ENCODE data around the gene WBP1L.
"Not testable (repeated sequence)": the region's sequence is repeated elsewhere in the genome, so short reads cannot be mapped to it uniquely, and the experiment has no call there.

Gene WBP1L

DNA sequence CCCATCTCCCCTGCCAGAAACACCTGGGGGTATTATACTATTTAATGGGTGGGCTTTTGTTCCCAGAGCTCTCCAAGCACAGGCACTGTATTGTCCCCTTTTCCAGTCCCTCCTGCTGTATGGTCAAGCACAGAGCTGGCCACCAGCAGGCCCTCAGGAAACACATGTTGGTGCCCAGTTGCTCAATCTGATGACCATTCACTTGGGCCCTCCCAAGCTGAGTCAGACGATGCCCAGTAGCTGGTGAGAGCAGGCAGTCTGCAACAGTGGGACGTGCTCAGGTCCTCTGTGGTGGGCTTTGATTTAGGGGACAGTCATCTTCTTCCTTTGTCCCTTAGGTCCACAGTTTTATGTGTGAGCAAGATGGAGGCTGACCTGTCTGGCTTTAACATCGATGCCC is 17.5 kb upstream of the WBP1L start:
- no peak for DNase-seq

DNA sequence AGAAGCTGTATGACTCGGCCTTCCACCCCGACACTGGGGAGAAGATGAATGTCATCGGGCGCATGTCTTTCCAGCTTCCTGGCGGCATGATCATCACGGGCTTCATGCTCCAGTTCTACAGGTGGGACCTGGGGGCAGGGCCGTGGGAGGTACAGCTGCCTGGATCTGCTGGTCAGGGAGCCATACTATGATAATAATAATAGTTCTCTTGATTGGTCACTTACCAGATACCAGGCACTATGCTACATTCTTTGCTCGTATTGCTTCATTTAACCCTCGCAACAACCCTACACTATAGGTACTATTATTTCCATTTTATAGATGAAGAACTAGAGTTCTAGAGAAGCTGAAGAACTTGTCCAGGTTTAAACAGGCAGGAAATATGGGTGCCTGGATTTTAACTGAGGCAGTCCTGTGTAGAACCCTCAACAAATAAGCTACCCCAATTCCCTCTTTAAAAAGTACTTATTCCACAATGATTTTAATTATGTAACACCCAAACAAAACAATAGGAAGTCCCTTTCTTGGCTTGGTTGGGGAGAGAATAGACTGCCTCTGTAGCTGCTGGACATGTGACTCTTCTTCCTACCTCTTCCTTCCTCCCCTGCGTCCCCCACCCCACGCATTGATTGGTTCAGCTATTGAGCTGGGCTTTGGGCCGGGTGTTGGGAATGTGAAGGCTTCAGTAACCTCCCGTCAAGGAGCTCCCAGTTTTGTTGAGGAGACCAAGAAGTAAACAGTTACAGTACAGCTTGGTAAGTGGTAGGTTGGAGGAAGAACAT is 16.5 kb upstream of the WBP1L start:
- no peak for DNase-seq

DNA sequence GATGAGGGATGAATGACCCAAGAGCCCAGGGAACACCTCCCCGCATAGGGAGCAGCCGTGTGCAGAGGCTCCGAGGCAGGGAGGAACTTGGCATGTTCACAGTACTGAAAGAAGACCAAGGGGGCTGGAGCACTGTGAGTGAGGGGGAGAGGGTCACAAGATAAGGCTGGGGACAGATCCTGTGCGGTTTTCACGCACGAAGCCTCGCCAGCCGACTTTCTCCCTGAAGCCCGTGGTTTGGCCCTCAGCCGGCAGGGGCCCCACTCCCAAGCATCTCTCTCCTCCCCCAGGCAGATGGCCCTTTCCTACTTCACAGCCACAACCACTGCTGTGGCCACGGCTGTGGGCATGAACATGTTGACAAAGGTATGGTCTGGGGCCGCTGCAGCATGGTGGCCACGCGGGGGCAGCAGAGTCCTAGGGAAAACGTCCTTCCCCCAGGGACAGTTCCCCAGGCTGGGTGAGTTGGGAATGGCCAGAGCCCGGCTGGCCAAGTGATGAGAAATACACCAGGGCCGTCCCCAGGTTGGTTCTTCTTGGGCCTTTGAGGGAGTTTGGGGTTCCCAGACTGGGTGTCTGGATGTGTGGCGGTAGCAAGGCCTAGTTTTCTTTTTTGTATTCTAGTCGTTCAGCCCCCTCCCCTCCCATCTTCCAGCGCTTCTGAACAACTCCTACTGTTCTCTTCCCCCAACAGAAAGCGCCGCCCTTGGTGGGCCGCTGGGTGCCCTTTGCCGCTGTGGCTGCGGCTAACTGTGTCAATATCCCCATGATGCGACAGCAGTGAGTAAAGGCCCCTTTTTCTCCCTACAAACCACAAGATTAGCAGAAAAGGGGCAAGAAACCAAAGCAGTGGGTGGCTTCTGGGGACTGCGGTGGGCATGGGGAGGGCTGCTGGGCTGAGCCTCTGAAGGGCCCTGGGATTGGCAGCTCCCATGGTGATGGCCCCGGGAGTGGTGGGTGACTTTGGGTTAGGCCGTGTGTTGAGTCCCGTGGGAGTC is 14.4 kb upstream of the WBP1L start:
- DNase-seq: peak; percentile 15

DNA sequence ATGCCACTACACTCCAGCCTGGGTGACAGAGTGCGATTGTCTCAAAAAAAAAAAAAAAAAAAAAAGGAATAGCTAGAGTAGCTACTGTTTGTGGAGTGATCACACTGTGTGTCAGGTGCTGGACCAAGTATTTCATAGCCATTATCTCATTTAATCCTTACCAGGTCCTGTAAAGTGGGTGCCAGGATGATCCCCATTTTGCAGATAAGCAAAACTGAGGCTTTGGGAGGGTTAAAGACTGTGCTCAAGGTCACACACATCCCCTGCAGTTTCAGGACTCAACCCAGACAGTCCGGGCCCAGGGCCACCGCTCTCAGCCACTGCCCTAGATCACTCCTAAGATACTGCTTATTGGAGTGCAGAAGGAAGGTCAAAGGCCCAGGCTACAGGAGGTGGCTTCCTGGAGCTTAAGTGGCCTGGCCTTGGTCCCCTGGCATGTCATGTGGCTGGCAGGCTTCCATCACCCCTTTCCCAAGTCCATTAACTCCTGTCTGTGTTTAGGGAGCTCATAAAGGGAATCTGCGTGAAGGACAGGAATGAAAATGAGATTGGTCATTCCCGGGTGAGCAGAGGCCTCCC is 12.4 kb upstream of the WBP1L start:
- no peak for DNase-seq

DNA sequence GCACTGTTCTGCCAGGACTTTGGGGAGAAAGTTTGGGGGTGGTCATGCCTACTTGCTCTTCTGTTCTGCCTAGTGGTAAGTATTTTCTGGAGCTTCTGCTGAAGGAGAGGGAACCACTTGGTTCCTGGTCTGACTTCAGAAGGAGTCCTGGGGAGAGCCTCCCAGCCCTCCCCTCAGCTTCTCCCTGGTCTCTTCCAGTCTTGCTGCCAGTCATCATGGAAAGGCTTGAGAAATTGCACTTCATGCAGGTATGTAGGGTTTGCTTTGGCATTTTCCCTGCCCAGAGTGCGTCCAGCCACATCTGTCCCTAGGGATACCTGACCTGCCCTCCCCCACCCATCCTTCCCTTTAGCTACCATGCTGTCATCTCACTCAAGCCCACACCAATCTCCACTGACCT is 11.1 kb upstream of the WBP1L start:
- DNase-seq: no peak

DNA sequence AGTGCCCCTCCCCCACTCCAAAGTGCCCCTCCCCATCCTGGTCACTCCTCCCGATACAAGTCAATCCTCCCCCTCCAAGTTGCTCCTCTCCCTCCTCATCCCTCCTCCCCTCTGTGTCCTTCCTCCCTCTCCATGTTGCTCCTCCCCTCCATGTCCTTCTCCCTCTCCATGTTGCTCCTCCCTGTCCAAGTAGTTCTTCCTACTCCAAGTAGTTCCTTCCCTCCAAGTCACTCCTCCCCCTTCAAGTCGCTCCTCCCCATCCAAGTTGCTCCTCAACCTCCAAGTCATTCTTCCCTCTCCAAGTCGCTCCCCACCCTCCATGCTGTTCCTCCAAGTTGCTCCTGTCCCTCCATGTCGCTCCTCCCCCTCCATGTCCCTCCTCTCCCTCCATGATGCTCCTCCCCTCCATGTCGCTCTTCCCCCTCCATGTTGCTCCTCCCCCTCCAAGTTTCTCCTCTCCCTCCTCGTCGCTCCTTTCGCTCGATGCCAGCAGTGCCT is 8.6 kb upstream of the WBP1L start:
- DNase-seq: no peak

DNA sequence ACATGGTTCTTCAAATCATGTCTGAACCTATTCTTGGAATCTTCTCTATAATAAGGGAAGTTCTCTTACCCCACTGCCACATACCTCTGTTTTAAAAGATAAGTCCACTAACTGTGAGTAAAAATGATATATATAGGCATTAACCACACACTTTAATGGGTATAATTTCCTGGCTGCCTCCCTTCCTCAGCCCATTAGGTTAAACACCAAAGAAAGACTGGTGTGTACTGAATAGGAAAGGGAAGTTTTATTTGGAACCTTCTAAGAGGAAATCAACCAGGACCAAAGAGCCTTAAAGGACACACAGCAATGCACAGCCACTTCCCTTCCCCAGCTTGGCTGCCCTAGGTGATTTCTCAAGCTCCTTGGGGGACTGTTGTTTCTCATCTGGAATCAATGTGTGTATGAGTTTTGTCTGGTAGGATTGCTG is 5.0 kb upstream of the WBP1L start:
- DNase-seq: no peak

DNA sequence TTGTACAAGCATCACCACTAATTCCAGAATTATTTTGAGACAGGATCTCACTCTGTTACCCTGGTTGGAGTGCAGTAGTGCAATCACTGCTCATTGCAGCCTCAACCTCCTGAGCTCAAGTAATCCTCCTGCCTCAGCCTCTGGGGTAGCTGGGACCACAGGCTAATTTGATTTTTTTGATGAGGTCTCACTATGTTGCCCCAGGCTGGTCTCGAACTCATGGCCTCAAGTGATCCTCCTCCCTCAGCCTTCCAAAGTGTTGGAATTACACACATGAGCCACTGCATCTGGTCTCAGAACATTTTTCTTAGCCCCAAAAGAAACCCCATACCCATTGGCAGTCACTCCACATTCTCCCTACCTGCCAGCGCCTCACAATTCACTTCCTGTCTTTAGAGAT is 3.5 kb upstream of the WBP1L start:
- DNase-seq: no peak

DNA sequence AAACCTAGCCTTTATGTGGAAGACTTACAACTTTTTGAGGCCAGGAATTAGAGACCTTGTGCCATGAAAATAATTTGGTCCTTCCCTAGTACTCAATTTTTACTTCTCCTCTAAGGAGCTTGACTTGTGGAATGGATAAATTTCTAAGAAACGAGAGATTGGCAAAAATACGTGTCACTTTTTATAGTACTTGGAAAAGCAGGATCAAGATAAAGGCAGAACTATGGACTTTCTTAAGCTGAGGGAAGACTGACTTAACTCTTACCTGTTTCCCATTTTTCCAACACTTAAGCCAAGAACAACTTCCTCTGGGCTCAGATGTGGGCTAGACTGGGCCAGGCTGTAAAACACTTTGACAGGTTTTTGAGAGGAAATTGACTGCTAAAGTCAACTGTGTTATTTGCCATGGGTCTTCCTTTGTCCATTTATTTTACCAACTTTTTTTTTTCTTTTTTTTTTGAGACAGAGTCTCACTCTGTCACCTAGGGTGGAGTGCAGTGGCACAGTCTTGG is 2.0 kb upstream of the WBP1L start:
- no peak for DNase-seq

DNA sequence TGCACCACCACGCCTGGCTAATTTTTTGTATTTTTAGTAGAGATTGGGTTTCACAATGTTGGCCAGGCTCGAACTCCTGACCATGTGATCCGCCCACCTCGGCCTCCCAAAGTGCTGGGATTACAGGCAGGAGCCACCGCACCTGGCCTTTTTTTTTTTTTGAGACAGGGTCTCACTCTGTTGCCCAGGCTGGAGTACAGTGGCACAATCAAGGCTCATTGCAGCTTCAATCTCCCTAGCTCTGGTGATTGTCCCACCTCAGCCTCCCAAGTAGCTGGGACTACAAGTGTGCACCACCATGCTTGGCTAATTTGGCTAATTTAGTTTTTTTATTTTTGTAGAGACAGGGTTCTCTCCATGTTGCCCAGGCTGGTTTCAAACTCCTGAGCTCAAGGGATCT is 1.4 kb upstream of the WBP1L start:
- DNase-seq: not testable (repeated sequence)

DNA sequence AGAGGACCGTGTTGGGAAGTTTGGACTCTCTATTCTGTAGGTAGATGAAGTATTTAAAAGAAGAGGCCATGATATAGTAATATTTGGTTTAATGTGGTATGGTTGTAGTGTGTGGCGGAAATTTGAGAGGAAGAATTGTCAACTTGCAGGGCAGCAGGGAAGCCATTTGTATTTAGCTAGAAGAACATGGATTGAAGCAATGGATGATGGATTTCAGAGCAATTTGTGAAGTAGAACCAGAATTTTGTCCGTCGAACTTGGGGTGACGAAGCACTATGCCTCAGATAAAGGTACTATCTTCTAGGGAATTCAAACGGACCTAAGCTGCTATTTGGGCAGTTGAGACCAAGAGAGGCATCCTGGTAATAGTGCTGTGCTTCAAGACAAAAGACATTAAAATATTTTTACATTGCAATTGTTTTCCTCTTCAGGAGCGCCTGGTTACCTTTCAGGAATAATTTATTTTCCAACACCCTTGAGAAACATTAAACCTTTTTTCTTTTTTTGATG is 615 bp upstream of the WBP1L start:
- no peak for DNase-seq

DNA sequence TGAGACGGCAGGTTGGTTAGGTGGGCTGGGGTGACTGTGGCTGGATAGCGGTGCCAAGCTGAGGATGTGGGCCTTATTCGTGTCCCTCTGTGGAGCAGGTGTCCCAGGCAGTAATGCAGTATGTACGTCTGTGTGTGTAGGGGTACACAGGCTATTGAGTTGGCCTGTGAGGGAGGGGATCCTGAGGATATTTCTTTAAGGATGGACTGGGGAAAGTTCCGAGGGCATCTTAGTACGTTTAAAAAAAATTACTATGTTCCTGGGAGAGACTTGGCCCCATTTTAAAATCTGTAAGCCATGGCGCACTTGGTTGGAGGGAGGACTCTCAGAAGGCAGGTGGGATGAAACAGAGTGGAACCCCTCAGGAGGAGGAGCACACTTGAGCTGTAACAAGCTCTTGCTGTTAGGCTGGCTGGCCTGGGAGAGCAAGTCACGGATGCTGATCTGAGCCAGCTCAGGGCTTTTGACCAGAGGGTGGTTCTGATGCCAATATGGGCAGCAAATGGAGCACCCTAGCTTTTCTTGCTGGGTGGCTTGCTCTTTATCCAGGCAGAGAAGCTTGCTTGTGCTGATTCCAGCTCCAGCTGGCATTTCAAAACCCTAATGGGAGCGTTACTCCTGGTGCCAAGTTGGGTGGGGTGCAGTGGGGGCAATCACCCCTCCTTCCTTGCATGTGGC is 765 bp downstream of the WBP1L start:
- DNase-seq: no peak

DNA sequence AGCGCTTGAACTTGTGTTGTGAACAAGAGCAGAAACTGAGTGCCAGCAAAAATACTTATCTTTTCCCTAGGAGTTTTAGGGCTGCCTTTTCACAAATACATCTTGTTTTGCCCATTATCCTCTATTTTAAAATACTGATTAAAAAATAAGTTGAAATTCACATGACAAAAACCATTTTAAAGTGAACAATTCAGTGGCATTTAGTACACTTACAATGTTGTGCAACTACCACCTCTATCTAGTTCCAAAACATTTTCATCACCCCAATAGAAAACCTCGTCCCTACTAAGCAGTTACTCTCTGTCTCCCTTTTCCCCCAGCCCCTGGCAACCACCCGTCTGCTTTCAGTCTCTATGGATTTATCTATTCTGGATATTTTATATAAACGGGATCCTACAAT is 1.4 kb downstream of the WBP1L start:
- DNase-seq: no peak

DNA sequence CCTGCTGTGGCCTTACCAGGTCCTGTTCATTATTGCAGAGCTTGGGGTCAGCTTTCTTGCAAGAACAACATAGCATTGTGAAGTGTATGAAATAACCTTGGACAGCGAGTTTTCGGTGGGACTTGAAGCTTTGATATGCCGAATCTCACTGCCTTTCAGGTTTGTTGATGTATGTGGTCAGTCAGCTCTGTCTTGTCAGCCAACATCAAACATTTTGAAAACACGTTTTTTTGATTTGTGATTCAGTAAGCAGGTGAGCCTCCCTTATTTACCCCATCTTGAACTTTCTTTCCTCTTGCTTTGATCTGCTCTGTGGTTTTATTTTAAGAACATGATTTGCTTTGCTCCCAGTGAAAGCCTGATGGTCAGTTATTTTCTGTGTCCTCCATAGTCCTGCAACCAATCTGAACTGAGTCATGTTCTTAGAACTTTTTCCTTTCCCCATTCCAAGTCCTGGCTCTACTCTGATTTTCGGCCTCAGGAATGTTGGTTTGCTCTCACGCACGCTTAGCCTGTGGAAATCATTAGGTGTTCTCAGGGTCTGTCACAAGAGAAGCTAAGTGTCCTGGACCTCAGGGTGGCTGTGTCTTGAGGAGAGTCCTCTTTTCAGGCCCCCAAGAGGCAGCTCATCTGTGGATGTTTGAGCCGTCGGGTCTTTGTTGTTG is 8.7 kb downstream of the WBP1L start:
- no peak for DNase-seq

DNA sequence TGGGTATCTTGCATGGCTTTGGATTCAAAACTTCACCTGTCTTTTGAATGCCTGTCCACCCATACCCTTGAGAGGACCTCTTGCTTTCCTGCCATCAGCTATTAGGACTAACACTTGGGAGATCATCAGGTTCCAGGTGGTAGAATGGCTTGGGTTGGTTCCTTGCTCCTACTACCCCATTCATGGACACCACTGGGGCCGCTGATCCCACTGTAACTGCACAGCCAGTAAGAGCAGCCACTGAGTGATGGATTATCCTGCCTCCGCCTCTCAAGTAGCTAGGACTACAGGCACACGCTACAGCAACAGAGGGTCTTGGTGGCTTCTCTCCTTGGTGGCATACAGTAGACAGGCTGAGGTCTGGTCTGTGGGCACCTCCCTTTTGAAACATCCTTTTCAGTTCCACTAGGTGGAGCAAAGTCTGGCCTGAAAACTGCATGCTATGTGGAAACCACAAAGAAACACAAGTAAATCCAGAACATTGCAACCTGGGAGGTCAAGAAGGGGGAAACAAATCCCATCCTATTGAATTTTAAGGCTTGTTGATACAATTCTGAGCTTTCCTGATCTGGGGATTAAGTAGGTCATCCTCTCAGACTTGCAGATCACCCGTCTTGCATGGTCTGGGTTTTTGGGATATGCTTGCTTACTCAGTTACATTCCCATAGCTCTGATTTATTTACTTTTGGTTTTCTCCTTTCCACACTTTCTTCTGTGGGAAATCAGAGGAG is 9.4 kb downstream of the WBP1L start:
- no peak for DNase-seq

DNA sequence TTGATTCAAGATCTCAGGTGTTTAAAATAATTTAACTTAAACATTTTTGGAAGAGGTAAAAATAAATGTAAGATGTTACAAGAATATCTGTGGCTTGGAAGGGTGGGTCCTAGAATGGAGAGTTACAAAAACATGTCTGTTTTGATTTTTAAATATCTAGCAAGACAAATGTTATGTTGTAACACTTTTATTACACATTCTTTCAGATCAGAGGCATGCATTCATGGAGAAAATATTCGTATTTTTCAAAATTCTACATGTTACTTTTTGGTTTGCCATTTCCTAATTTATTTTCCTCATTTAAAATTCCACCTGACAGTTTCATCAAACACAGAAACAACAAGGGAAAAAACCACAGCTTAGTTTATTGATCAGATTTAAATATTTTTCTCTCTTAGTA is 10.0 kb downstream of the WBP1L start:
- no peak for DNase-seq

DNA sequence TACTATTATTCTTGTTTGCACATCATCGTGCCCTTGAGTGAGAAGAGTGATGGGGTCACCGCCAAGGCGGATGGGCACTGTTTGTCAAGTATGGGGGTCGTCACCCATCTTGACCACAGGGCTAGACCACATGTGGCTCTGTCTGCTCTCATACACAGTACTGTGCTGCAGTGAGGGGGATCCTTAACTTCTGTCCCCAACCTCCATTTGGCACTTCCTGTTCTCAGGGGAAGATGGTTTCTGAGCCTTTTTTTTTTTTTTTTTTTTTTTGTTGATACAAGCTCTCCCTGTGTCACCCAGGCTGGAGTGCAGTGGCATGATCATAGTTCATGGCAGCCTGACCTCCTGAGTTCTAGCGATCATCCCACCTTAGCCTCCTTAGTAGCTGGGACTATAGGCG is 13.6 kb downstream of the WBP1L start:
- no peak for DNase-seq

DNA sequence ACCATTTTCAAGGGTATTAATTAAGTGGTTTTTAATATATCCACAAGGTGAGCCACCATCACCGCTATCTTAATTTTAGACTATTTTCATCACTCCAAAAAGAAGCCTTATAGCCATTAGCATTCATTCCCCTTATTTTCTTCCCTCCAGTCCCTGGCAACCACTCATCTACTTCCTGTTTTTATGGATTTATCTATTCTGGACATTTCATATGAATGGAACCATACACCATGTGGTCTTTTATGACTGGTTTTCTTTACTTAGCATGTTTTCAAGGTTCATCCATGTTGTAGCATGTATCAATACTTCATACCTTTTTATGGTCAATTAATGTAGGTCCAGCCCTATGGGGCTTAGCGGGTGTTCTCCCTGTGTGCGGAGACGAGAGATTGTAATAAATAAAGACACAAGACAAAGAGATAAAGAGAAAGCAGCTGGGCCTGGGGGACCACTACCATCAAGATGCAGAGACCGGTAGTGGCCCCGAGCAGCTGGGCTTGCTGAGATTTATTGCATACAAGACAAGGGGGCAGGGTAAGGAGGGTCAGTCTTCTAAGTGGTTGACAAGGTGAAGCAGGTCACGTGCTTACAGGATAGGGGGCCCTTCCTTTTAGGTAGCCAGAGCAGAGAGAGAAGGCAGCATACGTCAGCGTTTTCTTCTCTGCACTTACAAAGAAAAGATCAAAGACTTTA is 14.6 kb downstream of the WBP1L start:
- DNase-seq: no peak

DNA sequence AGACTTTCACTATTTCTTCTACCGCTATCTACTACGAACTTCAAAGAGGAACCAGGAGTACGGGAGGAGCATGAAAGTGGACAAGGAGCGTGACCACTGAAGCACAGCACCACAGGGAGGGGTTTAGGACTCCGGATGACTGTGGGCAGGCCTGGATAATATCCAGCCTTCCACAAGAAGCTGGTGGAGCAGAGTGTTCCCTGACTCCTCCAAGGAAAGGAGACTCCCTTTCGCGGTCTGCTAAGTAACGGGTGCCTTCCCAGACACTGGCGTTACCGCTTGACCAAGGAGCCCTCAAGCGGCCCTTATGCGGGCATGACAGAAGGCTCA is 15.2 kb downstream of the WBP1L start:
- not testable (repeated sequence) for DNase-seq

DNA sequence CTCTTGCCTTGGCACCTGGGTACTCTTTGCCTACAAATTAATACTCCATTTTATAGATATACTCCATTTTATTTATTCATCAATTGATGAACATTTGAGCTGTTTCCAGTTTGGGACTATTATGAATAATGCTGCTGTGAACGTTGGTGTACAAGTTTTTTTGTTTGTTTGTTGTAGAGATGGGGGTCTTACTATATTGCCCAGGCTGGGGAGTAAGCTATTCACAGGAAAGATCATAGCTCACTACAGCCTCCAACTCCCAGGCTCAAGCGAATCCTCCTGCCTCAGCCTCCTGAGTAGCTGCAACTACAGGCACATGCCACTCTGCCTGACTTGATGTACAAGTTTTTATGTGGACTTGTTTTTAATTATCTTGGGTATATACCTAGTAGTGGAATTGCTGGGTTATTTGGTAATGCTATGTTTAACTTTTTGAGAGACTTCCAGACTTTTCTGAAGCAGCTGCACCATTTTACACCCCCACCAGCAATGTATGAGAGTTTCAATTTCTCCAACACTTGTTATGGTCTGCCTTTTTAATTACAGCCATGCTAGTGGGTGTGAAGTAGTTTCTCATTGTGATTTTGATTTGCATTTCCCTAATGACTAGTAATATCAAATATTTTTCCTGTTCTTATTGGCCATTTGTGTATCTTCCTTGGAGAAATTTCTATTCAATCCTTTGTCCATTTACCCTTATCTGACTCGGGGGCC is 15.9 kb downstream of the WBP1L start:
- no peak for DNase-seq
